AG09319 (cell line): Measurements from ENCODE around the gene RPUSD4.

ENCODE experiments used
- DNase-seq: peaks from one replicate; pipeline ENCODE4 v3.0.0-alpha.2; 2010; ENCODE audit warnings: low read depth; ENCODE audit errors: extremely low read depth
- TF ChIP-seq, protein P1 (sequence below): IDR thresholded peaks from 2 replicates; pipeline ENCODE4 v1.5.1; 2011; ENCODE audit warnings: low read depth, mild to moderate bottlenecking, inconsistent platforms, low read length, moderate library complexity

Gene RPUSD4

DNA sequence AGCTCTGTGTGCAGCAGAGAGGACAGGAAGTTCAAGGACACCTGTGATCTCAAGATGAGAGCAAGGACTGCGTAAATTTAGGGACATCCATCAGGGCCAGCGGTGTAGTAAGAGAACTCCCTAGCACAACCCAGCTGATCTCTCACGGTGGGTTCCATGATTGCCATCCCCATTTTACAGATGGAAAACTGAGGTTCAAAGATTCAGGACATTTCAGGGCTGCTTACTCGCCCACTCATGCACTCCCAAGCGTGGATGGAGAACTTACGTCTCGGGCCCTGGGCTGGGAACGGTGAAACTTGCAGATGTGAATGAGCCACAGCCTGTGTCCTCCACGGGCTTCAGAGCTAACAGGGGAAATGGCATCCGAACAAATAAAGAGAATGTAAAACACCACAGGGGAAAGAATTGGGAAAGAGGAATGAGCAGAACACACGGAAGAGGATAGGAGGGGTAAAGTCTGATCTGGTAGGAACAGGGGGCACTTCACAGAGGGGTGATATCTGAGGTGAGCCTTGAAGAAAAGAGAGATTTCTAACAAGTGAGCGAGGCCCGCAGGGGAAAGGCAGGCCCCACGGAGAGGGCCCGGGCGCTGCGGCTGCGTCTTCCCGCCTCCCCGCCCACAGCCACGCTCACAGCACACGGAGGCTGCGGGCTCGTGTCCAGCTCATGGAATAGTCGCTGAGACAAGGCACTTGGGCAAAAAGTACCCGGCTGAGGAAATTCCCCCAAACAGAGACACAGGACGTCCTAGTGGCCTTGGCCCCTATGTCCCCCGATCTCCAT is 55.9 kb downstream of the RPUSD4 start:
- TF ChIP-seq, protein P1, sequence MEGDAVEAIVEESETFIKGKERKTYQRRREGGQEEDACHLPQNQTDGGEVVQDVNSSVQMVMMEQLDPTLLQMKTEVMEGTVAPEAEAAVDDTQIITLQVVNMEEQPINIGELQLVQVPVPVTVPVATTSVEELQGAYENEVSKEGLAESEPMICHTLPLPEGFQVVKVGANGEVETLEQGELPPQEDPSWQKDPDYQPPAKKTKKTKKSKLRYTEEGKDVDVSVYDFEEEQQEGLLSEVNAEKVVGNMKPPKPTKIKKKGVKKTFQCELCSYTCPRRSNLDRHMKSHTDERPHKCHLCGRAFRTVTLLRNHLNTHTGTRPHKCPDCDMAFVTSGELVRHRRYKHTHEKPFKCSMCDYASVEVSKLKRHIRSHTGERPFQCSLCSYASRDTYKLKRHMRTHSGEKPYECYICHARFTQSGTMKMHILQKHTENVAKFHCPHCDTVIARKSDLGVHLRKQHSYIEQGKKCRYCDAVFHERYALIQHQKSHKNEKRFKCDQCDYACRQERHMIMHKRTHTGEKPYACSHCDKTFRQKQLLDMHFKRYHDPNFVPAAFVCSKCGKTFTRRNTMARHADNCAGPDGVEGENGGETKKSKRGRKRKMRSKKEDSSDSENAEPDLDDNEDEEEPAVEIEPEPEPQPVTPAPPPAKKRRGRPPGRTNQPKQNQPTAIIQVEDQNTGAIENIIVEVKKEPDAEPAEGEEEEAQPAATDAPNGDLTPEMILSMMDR: no peak

DNA sequence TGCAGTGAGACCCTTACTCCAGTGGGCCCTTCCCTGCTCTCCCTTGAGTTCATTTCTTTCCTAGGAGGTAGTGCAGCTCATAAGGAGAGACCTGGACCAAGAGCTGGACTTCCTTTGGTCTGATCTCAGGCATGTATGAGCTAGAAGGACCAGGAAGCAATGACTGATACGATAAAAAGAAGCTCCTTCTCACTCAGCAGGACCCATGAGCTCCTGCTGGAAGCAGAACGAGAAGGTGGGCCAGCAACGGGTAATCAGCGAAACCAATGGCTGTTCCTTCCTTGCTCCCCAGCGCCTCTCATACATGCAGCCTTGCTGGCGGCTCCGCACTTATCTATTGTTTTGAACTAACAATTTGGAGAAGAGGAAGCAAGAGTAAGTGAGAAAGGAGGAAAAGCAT is 56.8 kb downstream of the RPUSD4 start:
- DNase-seq: no peak

More for the DNA sequence above, 55.9 kb downstream of the RPUSD4 start:
- DNase-seq: no peak

DNA sequence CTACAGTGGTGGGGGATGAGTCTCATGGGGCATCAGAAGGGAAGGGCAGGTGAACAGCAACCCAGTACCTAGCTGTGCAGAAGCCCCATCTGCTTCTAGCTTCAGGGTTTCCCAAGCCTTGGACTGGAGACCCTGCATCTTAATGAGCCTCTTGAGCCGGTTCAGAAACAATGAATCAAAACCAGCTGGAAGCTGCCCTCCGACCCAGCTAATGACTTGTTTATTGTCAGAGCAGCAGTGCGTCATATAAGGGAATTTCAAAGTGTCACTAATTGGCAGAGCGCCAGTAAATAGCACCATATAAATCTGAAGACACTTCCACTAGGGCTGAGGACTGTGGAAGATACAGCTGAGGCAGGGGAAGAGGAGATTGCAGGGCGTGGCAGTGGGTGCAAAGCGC is 57.5 kb downstream of the RPUSD4 start:
- TF ChIP-seq, protein P1: no peak
- DNase-seq: peak; percentile 60

More for the DNA sequence above, 56.8 kb downstream of the RPUSD4 start:
- TF ChIP-seq, protein P1: no peak

DNA sequence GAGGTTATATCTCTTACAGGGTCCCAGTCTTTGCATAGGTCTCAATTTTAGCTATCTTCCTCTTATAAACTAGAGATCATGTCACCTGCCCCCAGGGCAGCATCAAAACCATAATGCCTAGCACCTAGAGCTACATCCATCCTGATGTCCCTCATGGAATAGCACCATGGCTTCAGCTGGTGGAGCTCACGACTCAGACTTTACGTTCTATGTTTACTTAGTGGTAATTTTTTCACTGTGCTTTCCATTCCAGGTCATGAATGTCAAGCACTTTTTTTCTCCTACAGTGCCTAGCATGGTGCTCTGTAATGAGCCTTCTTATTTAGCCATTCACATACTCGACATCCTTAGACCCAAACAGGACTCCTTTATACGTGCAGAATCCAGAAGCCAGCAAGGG is 58.4 kb downstream of the RPUSD4 start:
- TF ChIP-seq, protein P1: no peak

DNA sequence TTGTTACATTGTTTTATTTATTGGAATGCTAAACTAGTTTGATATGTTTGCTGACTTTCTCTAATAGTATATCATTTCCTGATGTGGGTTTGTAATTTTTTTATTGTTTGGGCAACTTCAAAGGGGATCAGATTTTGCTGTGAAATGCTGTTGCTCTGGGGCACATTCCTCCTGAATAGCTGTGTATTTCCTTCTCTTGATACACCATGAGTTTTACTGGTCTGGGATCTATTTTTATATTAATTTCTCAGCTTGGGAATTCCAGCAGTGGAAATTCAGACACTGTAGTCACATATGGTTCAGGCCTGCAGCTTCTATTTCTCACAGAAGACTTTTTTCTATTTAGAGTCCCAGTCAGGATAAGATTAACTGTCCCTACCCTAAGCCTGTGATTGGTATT is 58.9 kb downstream of the RPUSD4 start:
- no peak for DNase-seq
- TF ChIP-seq, protein P1: no peak

More for the DNA sequence above, 58.4 kb downstream of the RPUSD4 start:
- DNase-seq: no peak

DNA sequence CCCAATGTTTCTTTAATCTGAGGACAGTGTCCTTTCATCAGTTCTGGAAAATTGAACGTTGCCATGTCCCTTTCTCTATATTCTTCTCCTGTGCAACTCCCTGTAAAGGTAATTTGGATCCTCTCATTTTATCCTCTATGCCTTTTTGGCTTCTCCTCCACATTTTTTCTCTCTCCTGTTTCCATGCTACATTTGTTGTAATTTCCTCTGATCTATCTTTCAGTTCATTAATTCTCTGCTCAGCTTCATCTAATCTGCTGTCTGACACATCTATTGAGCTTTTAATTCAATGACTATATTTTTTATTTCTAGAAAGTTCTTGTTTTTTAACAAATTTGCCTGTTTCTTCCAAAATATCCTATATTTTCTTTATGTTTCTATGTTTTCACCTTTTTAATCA is 59.3 kb downstream of the RPUSD4 start:
- DNase-seq: no peak
- TF ChIP-seq, protein P1: no peak
